ENCODE results near the gene RASA1. TPM values are rescaled to one million over a fixed set of nuclear protein-coding genes. Genes with fewer than 3 reads are reported as not detected.

Gene RASA1
- total and polyA plus RNA-seq, 9 of the 15 experiments (the other 6 are each of a cell fraction or from before 2014, with no cell fraction given) = 3.2 to 17.3 (median 9.2) TPM

GRCh38 chr5:87267574-87268125 is at the start of gene RASA1 (continued):
- TF ChIP-seq ZNF609 (CRISPR knock-in tag; IDR thresholded peaks at IDR 0.05; ENCODE audit: borderline replicate concordance) (no peak), POLR2AphosphoS5 (IDR thresholded peaks at IDR 0.05; ENCODE audit: control insufficient read depth, insufficient read depth, low read depth, low read length) (peak; percentile 84; the same call in 1 of the 2 replicates), NR3C1 (CRISPR knock-in tag; IDR thresholded peaks at IDR 0.05) (0 out of 2 replicates have a peak, but pooled peaks have one; percentile 12), ZBTB2 (IDR thresholded peaks at IDR 0.05) (peak; percentile 73; the same call in 1 of the 2 replicates), CBX8 (IDR thresholded peaks at IDR 0.05; ENCODE audit: borderline replicate concordance, extremely low read depth, low read depth, low read length, poor library complexity, severe bottlenecking) (no peak), BRCA1 (IDR thresholded peaks at IDR 0.05) (no peak), BRCA1 (CRISPR knock-in tag; IDR thresholded peaks at IDR 0.05) (no peak), GABPA (tag; conservative IDR thresholded peaks at IDR 0.05; ENCODE audit: low read depth) (peak; percentile 86), ZNF324 (CRISPR knock-in tag; IDR thresholded peaks at IDR 0.05) (no peak), RCOR1 (IDR thresholded peaks at IDR 0.05; ENCODE audit: borderline replicate concordance in 1 of 2, low read depth in 2 of 2, low read length in 2 of 2) (peak in 1 of 2 experiments; percentile 61; a peak in 2 of 4 replicates), ZNF24 (IDR thresholded peaks at IDR 0.05) (no peak), ZMIZ1 (IDR thresholded peaks at IDR 0.05; ENCODE audit: low read depth in 2 of 2, low read length in 2 of 2) (0 out of 4 replicates have a peak, but pooled peaks of 1 of the 2 experiments have one; percentile 53), ZC3H8 (IDR thresholded peaks at IDR 0.05) (no peak), ZNF583 (CRISPR knock-in tag; IDR thresholded peaks at IDR 0.05) (no peak), ETV5 (CRISPR knock-in tag; IDR thresholded peaks at IDR 0.05; ENCODE audit: low read depth) (peak; percentile 64), POLR2B (IDR thresholded peaks at IDR 0.05; ENCODE audit: low read depth, partially characterized antibody) (peak; percentile 83)
- TF ChIP-seq, protein P1, sequence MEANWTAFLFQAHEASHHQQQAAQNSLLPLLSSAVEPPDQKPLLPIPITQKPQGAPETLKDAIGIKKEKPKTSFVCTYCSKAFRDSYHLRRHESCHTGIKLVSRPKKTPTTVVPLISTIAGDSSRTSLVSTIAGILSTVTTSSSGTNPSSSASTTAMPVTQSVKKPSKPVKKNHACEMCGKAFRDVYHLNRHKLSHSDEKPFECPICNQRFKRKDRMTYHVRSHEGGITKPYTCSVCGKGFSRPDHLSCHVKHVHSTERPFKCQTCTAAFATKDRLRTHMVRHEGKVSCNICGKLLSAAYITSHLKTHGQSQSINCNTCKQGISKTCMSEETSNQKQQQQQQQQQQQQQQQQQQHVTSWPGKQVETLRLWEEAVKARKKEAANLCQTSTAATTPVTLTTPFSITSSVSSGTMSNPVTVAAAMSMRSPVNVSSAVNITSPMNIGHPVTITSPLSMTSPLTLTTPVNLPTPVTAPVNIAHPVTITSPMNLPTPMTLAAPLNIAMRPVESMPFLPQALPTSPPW (CRISPR knock-in tag; IDR thresholded peaks at IDR 0.05) = peak; percentile 94

Measured in K562 (cell line).